ENCODE measurements around the gene PLIN1.

- TF ChIP-seq CTCF (optimal IDR thresholded peaks at IDR 0.05 in 1 of 3, IDR thresholded peaks at IDR 0.05 in 1 of 3, conservative IDR thresholded peaks at IDR 0.05 in 1 of 3; ENCODE audit: extremely low read depth in 1 of 3, insufficient read depth in 2 of 3, low read length in 3 of 3), result no peak
- TF ChIP-seq EZH2 (IDR thresholded peaks at IDR 0.05; ENCODE audit: low read length), result no peak
Observed at GRCh38 chr15:89674526-89674925, 4.6 kb downstream of the PLIN1 start.
